ENCODE data around the gene ETFA. TPM values are rescaled to one million over a fixed set of nuclear protein-coding genes. Genes with fewer than 3 reads are reported as not detected.
A peak's percentile ranks its signal among the peaks of the same experiment; 100 is the strongest.

The ETFA gene
- total and polyA plus RNA-seq, 9 of the 15 experiments (the other 6 are each of a cell fraction or from before 2014, with no cell fraction given): 130 to 543 (median 232) TPM

DNA sequence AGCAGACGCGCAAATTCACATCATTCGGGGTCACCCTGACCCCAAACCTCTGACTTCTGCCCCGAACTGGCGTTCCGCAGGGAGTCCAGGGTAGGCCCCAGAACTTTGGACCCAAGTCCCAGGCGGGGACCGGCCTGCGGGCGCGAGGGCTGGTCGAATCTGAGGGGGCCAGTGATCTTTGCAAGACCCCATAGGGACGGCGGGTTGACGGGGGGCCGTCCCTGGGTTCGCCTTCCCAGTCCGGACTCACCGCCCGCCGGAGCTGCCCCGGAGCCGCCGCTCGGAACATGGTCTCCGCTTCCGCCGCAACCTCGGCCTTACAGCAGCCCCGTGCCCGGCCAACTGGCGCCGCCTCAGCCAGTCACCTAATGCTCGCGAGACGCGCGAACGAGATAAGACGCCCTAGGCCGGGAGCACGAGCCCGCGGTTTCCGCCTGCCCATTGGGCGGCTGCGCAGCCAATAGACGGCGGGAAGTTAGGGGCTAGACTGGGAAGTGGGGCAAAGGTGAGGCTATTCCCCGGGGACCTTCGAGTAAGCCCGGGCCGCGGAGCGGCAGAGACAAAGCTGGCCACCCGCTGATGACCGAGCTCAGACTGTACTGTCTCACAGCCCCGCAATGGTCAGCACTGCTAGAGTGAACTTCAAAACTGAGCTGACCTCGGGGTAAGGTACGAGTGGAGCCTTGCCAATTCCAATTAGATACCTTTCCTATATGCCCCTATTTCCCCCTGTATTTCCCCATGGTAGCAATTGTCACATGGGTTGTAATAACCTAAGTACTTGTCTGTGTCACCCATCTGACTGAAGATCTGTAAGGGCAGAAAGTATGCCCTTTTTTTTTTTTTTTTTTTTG is at the start of gene ETFA (continued):
- TF ChIP-seq, protein P1, sequence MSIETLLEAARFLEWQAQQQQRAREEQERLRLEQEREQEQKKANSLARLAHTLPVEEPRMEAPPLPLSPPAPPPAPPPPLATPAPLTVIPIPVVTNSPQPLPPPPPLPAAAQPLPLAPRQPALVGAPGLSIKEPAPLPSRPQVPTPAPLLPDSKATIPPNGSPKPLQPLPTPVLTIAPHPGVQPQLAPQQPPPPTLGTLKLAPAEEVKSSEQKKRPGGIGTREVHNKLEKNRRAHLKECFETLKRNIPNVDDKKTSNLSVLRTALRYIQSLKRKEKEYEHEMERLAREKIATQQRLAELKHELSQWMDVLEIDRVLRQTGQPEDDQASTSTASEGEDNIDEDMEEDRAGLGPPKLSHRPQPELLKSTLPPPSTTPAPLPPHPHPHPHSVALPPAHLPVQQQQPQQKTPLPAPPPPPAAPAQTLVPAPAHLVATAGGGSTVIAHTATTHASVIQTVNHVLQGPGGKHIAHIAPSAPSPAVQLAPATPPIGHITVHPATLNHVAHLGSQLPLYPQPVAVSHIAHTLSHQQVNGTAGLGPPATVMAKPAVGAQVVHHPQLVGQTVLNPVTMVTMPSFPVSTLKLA (conservative IDR thresholded peaks at IDR 0.05): peak; percentile 89 to 90
- TF ChIP-seq ZNF121 (CRISPR knock-in tag; conservative IDR thresholded peaks at IDR 0.05): no peak
- 0 out of 2 replicates have a peak, but pooled peaks have one; percentile 10 for TF ChIP-seq ZNF133 (CRISPR knock-in tag; IDR thresholded peaks at IDR 0.05)
- peak; percentile 49 for TF ChIP-seq VEZF1 (CRISPR knock-in tag; IDR thresholded peaks at IDR 0.05)
- TF ChIP-seq, protein P2, sequence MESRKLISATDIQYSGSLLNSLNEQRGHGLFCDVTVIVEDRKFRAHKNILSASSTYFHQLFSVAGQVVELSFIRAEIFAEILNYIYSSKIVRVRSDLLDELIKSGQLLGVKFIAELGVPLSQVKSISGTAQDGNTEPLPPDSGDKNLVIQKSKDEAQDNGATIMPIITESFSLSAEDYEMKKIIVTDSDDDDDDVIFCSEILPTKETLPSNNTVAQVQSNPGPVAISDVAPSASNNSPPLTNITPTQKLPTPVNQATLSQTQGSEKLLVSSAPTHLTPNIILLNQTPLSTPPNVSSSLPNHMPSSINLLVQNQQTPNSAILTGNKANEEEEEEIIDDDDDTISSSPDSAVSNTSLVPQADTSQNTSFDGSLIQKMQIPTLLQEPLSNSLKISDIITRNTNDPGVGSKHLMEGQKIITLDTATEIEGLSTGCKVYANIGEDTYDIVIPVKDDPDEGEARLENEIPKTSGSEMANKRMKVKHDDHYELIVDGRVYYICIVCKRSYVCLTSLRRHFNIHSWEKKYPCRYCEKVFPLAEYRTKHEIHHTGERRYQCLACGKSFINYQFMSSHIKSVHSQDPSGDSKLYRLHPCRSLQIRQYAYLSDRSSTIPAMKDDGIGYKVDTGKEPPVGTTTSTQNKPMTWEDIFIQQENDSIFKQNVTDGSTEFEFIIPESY (CRISPR knock-in tag; IDR thresholded peaks at IDR 0.05): 0 out of 2 replicates have a peak, but pooled peaks have one; percentile 29
- 0 out of 2 replicates have a peak, but pooled peaks have one; percentile 61 for TF ChIP-seq CREB3 (tag; conservative IDR thresholded peaks at IDR 0.05; ENCODE audit: low read depth)
- TF ChIP-seq ZNF644 (tag; IDR thresholded peaks at IDR 0.05; ENCODE audit: low read depth): no peak; the same call in 1 of the 2 replicates
- TF ChIP-seq SMAD4 (CRISPR knock-in tag; conservative IDR thresholded peaks at IDR 0.05): peak; percentile 94
- TF ChIP-seq ZEB2 (IDR thresholded peaks at IDR 0.05): no peak
- TF ChIP-seq NBN (IDR thresholded peaks at IDR 0.05; ENCODE audit: low read depth): no peak
- peak; percentile 75; the same call in 1 of the 2 replicates for TF ChIP-seq CBFB (CRISPR knock-in tag; IDR thresholded peaks at IDR 0.05)
- 0 out of 2 replicates have a peak, but pooled peaks have one; percentile 19 for TF ChIP-seq XRCC5 (IDR thresholded peaks at IDR 0.05; ENCODE audit: low read depth, low read length)
- TF ChIP-seq ESRRA (IDR thresholded peaks at IDR 0.05; ENCODE audit: borderline replicate concordance, low read depth): peak; percentile 60; the same call in 1 of the 2 replicates
- no peak for TF ChIP-seq SNRNP70 (optimal IDR thresholded peaks at IDR 0.05; ENCODE audit: low read depth, low read length)
- peak; percentile 65; the same call in 1 of the 2 replicates for TF ChIP-seq RAD51 (IDR thresholded peaks at IDR 0.05; ENCODE audit: borderline replicate concordance, low read depth)
- no peak for TF ChIP-seq ZNF280B (CRISPR knock-in tag; IDR thresholded peaks at IDR 0.05)
- no peak; the same call in 1 of the 2 replicates for TF ChIP-seq ZNF444 (CRISPR knock-in tag; IDR thresholded peaks at IDR 0.05)
